Right renal cortex interstitium (tissue), 3 donors: Measurements from ENCODE around the gene SEC14L2. TPM values are rescaled to one million over a fixed set of nuclear protein-coding genes. Genes with fewer than 3 reads are reported as not detected.

Experiments used
- polyA plus RNA-seq, 3 donors: library from polyadenylated mRNA; unstranded; fragments of 120-200 nt; gene quantifications; one replicate each; pipeline ENCODE4 v1.2.1, GENCODE V29; 2013; ENCODE audit not compliant: insufficient read length in 3 of 3

Gene SEC14L2
- polyA plus RNA-seq, 3 donors: 4.4 to 5.2 (median 5.0) TPM

Other genes starting within 250 kb of the SEC14L2 start
- gene LIF, start 150.3 kb upstream of the SEC14L2 start, polyA plus RNA-seq: 1 to 10 TPM; 1.4 to 1.9 (median 1.5) TPM
- under 1 TPM in 2 of 3 donors, not detected in 1; 0.17 to 0.20 TPM for gene OSM, start 130.2 kb upstream of the SEC14L2 start, polyA plus RNA-seq
- 10 to 100 TPM in 1 of 3 donors, 1 to 10 TPM in 2; 8.7 to 10.9 (median 9.1) TPM for gene CASTOR1, start 107.5 kb upstream of the SEC14L2 start, polyA plus RNA-seq
- gene TBC1D10A, start 70.1 kb upstream of the SEC14L2 start, polyA plus RNA-seq: 10 to 100 TPM; 10.7 to 13.2 (median 11.8) TPM
- 100 to 1,000 TPM; 114 to 133 (median 131) TPM for gene SF3A1, start 40.1 kb upstream of the SEC14L2 start, polyA plus RNA-seq
- 1 to 10 TPM; 4.1 to 5.4 (median 5.4) TPM for gene CCDC157, start 40.0 kb upstream of the SEC14L2 start, polyA plus RNA-seq
- 10 to 100 TPM; 17.2 to 20.5 (median 19.1) TPM for gene RNF215, start 9.6 kb upstream of the SEC14L2 start, polyA plus RNA-seq
- gene MTFP1, start 28.8 kb downstream of the SEC14L2 start, polyA plus RNA-seq: 1 to 10 TPM; 5.1 to 9.4 (median 7.8) TPM
- gene SEC14L3, start 75.0 kb downstream of the SEC14L2 start, polyA plus RNA-seq: not detected
- gene SEC14L4, start 108.7 kb downstream of the SEC14L2 start, polyA plus RNA-seq: under 1 TPM; 0.17 to 0.60 (median 0.50) TPM
- 1 to 10 TPM; 5.3 to 8.6 (median 6.7) TPM for gene SEC14L6, start 149.7 kb downstream of the SEC14L2 start, polyA plus RNA-seq
- gene GAL3ST1, start 177.6 kb downstream of the SEC14L2 start, polyA plus RNA-seq: 10 to 100 TPM; 18.6 to 27.1 (median 19.4) TPM
- 10 to 100 TPM; 66.2 to 70.3 (median 66.7) TPM for gene PES1, start 194.9 kb downstream of the SEC14L2 start, polyA plus RNA-seq
- gene TCN2, start 210.2 kb downstream of the SEC14L2 start, polyA plus RNA-seq: 10 to 100 TPM; 52.7 to 59.9 (median 52.9) TPM
- gene SLC35E4, start 238.8 kb downstream of the SEC14L2 start, polyA plus RNA-seq: 1 to 10 TPM; 1.3 to 1.6 (median 1.4) TPM